ENCODE data around the gene STX18.
"Not testable (repeated sequence)": the region's sequence is repeated elsewhere in the genome, so short reads cannot be mapped to it uniquely, and the experiment has no call there.

Gene STX18

DNA sequence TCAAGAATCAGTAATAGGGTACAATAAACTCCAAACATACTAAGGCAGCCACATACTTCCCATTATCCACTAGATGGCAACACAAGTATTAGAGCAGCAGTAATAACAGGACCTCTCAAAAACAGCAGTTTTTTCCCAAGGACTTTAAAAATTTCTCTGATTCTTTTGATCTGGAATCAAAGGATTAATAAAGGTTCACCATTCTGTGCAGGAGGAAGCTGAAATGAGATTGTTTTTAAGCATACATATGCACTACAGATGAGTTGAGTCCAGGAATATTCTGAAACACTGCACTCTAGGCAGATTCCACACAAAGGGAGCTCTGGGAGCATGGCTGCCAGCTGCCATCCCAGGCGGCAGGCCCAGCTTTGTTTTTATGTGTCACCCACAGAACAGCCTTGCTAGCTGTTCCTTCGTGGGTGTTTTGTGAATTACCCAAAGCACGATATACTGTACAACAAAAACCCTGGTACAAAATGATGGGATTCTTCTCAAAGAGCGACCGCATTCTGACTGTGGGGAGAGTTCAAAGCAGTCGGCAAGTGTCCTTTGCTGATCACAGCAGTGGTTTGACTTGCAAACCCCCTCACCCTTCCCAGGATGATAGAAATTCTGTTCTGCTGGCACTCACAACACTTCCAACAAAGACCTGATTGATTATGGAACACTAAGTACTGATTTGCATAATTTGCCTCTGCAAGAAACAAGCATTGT, 61.0 kb downstream of the STX18 start:
- DNase-seq (ENCODE audit: low spot score) (no peak), FAIRE-seq (no peak)

- no peak for FAIRE-seq
- DNase-seq (ENCODE audit: low spot score), result no peak
Observed at GRCh38 chr4:4480205-4480604, 61.6 kb downstream of the STX18 start.

- peak; percentile 65 for FAIRE-seq
Observed at GRCh38 chr4:4479366-4479765, 62.5 kb downstream of the STX18 start.

DNA sequence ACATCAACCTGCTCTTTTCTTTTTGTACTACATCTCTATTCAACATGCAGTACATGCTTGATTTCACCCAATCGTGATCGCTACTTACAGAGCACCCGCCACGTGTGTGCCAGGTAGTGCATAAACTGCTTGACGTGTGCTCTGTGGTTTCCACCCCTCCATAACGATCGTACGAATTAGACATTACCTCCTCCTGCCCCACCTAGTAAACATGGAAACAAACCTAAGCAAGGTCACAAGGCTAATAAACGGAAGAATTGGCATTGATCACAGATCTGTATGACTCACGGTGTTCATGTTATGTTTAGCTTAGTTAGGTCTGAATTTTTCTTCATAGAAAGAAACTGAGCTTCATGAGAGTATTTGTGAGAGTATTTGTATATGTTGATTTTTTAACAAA, 64.1 kb downstream of the STX18 start:
- DNase-seq (ENCODE audit: low spot score), result no peak
- no peak for FAIRE-seq

More at GRCh38 chr4:4479366-4479765, 62.5 kb downstream of the STX18 start:
- DNase-seq (ENCODE audit: low spot score), result no peak

GRCh38 chr4:4477391-4477790, 64.5 kb downstream of the STX18 start:
- DNase-seq (ENCODE audit: low spot score) (no peak), FAIRE-seq (no peak)

DNA sequence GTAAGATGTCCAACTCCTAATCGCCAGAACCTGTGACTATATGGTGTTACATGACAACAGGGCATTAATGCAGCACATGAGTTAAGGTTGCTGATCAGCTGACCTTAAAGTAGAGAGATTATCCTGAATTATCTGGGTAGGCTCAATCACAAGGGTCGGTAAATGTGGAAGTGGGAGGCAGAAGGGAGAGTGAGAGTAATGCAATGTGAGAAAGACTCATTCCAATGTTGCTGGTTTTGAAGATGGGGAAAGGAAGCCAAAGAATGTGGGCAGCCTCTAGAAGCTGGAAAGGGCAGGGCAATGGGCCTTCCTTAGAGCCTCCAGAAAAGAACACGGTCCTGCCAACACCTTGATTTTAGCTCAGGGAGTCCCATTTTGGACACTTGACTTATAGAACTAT, 67.4 kb downstream of the STX18 start:
- no peak for FAIRE-seq

GRCh38 chr4:4472344-4472958, 69.4 kb downstream of the STX18 start:
- DNase-seq (ENCODE audit: low spot score), result no peak
- FAIRE-seq, result no peak

More for the DNA sequence above, 67.4 kb downstream of the STX18 start:
- no peak for DNase-seq (ENCODE audit: low spot score)

DNA sequence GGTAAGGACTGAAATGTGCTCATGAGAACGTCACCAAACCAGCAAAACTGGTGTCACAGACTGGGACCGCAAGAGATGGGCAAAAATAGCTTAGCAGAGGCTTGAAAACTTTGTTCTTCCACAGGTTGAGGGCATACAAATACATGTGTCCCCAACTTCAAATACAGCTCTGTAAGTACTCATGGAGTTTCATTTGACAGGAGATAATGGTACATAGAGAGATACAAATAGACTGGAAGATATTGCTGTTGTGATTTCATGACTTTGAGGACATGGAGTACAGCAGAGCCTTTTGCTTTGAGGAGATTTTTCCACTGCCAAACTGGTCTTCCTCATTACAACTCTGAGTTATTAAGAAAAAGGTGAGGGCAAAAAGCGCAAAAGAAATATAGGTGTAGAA, 70.7 kb downstream of the STX18 start:
- no peak for FAIRE-seq
- DNase-seq (ENCODE audit: low spot score), result no peak

- FAIRE-seq, result no peak
- no peak for DNase-seq (ENCODE audit: low spot score)
Observed at GRCh38 chr4:4470208-4470607, 71.6 kb downstream of the STX18 start.

- not testable (repeated sequence) for DNase-seq (ENCODE audit: low spot score); FAIRE-seq
Observed at GRCh38 chr4:4465238-4465637, 76.6 kb downstream of the STX18 start.

DNA sequence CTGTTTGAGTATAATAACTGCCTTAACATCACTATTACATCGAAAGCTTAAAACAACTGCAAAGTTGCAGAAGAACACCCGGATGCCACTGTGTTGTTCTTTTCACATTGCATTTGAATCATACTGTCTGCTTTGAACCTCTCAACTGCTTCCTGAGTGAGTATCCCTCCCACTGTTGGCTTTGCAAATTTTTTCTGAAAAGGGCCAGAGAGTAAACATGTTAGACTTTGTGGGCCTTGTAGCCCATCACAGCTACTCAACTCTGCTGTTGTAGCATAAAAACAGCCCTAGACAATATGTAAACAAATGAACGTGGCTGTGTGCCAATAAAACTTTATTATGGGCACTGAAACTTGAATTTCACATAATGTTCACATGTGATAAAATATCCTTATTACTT, 78.9 kb downstream of the STX18 start:
- FAIRE-seq, result no peak
- no peak for DNase-seq (ENCODE audit: low spot score)

DNA sequence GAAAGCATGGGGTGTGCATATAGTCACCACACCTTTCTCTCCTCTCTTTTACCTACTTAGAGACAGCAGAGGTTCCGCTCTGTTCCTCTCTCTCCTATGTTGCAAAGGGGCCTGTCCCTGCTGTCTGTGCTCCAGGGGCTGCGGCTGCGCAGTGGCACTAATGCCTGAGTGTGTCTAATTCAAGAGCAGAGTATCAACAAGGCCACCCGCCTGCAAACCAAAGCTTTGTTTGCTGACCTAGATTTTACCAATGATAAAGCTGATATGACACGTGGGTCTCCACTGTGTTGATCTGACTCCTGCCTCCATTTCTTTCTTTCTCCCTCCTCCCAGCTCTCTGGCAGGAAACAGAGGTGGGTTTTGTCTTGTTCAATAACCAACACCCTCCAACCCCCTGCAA, 80.0 kb downstream of the STX18 start:
- FAIRE-seq (no peak), DNase-seq (ENCODE audit: low spot score) (no peak)

GRCh38 chr4:4461178-4461577, 80.7 kb downstream of the STX18 start:
- no peak for FAIRE-seq

GRCh38 chr4:4460759-4461158, 81.1 kb downstream of the STX18 start:
- no peak for FAIRE-seq
- no peak for DNase-seq (ENCODE audit: low spot score)

More at GRCh38 chr4:4461178-4461577, 80.7 kb downstream of the STX18 start:
- no peak for DNase-seq (ENCODE audit: low spot score)

DNA sequence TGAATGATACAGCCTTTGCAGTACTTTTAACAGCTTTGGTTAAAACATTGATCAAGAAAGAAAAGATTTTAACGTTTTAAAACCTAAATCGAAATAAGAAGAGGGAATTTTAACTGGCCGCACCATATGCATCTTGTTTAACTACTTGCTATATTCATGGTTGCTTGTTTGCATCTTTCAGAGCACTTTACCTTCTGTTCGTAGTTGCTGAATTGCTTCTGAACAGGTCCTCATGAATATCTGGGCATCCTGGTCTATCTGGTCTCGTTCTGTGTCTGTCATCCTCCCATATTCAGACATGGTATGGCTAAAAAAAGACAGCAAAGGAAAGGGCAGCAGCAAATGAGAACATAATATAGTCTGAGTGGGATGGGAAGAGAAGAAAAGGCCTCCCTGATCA, 82.7 kb downstream of the STX18 start:
- FAIRE-seq (no peak), DNase-seq (ENCODE audit: low spot score) (no peak)

- DNase-seq (ENCODE audit: low spot score) (peak; percentile 63), FAIRE-seq (no peak)
Observed at GRCh38 chr4:4457803-4458553, 83.9 kb downstream of the STX18 start.

DNA sequence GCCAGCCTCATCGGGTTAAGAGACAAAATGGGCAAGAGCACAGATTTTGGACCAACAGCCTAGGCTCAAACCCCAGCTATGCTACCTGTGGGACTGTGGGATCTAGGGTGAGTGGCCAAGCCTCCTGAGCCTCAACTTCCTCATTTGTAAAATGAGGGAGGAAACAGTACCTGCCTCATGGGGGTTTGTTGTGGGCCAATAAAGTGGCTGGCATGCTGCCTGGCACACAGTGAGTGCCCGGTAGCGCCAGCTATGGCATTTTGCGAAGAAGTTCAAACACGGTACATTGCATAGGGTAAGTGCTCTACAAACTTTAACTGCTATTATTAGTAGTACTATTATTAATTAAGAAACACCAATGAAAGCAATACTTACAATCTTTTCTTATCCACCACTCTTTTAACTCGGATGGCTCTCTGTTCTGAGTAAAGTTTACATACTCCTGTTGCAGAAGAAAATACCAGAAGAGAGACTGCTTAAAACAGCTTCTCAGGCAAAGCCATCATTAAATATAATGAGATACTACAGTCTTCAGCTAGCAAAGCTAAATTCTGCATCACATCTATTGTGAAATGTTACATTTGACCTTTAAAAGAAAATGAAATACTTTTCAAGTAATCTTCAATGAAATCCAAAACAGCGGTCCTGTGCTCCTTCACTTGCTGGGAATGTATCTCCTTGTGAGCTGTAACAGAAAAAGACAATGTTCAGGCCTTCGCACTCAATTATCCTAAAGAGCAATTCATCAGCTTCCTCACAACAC, 84.9 kb downstream of the STX18 start:
- DNase-seq (ENCODE audit: low spot score) (no peak), FAIRE-seq (no peak)

GRCh38 chr4:4456351-4456750, 85.5 kb downstream of the STX18 start:
- no peak for FAIRE-seq
- DNase-seq (ENCODE audit: low spot score), result peak; percentile 11

DNA sequence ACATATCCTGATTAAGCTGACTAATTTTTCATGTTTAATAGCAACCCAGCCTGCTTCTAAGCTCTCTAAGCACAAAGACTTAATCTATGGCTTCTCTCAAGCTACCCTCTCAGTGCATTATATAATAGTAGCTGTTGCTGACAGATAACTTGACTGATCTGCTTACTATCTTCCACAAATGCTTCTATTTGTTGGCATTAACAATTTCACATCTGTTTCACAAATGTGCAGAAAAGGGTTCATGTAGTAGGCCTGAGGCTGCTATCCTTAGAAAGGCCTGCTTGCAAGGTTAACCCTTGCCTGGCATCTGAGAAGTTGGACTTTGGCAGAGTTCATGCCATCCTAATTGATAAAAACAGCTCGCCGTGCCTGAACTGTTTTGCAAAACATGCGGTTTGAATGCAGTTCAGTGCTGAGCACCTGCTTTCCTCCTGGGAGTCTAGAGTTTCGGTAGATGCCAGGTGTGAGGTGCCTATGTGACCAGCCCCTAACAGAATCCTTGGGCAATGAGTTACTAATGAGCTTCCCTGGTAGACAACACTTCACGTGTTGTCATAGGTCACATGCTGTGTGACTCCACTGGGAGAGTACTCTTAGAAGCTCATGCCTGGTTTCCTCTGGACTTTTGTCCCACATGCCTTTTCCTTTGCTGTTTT, 86.5 kb downstream of the STX18 start:
- DNase-seq (ENCODE audit: low spot score), result no peak
- no peak for FAIRE-seq

DNA sequence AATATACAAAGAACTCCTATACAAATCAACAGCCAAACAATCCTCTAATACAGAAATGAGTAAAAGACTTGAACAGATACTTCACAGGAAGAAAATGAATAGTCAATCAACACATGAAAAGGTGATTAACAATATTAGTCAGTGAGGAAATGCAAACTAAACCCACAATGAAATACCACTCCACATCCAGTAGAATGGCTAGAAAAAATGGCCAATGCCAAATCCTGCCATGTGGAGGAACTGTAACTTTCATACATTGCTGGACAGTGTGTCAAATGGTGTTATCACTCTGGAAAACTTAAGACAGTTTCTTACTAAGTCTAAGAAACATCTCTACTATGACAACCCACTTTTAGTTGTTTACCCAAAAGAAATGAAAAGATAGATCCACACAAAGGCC, 95.4 kb downstream of the STX18 start:
- DNase-seq (ENCODE audit: low spot score), result no peak
- FAIRE-seq, result no peak

DNA sequence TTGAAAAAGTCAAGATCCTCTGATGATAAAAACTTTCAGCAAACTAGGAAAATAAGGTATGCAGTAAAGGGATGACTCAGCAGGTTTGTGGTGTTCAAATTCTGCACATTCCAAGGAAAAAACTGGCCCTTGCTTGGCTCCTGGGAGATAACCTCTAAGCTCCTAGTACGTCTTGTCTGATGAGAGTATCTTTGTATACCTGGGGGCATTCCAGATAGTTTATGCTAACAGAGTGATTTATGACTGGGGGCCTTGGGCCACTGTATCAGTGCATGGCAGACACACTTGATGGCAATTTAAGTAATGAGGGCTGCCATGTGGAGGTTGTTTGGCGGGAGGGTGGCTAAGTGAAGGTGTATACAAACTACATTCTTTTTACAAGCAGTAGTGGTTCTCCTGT, 98.0 kb downstream of the STX18 start:
- FAIRE-seq (peak; percentile 54), DNase-seq (ENCODE audit: low spot score) (peak; percentile 53)
